Pulmonary artery endothelial cell (primary cell): ENCODE results near the gene LRG1. TPM values are rescaled to one million over a fixed set of nuclear protein-coding genes. Genes with fewer than 3 reads are reported as not detected.
"Not testable (repeated sequence)": the region's sequence is repeated elsewhere in the genome, so short reads cannot be mapped to it uniquely, and the experiment has no call there.

Experiments used
- DNase-seq: peaks from one replicate; pipeline ENCODE4 v3.0.0-alpha.2; 2011; ENCODE audit warnings: low read depth, low spot score
- total RNA-seq: library from RNA; depleted of rRNA; stranded (reverse); fragments of >200 nt; gene quantifications from 2 replicates; pipeline ENCODE4 v1.2.3, GENCODE V29; 2014

Gene LRG1
- total RNA-seq, 1 donor from 2014 or later: 0.13 TPM

DNA sequence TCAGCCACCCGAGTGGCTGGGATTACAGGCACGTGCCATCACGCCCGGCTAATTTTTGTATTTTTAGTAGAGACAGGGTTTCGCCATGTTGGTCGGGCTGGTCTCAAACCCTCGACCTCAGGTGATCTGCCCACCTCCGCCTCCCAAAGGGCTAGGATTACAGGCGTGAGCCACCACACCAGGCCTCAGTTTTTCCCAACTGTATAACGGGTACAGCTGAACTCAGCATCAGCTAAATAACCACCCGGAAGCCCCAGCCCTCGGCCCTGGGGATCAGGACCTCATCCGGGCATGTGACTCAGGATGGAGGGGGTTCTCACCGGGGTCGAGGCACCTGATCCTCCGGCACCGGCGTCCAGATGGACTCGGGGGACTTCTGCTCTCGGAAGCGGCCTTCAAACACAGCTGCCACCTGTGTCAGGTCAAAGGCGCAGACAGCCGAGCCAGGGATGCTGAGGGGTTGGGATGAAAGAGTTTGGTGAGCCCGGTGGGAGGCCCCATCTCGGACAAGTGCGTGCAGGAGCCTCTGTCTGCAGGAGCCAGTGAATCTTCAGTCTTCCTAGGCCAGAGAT is 10.7 kb upstream of the LRG1 start:
- no peak for DNase-seq

DNA sequence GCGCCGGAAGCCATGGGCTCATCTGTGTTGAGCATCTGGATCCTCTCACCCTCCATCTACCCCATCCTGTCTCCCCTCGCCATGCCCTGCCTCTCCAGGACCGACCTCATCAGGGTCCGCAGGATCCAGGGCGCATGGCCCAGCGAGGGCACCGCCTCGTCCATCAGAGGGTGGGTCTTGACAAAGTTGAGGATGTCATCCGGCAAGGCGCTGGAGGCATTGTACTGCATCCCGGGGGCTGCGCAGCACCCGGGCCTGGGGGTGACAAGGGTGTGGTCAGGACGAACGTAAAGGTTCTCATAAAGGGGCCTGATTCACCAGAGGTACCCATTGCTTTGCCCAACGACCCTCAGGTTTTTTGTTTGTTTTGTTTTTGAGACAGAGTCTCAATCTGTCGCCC is 10.2 kb upstream of the LRG1 start:
- DNase-seq: no peak

DNA sequence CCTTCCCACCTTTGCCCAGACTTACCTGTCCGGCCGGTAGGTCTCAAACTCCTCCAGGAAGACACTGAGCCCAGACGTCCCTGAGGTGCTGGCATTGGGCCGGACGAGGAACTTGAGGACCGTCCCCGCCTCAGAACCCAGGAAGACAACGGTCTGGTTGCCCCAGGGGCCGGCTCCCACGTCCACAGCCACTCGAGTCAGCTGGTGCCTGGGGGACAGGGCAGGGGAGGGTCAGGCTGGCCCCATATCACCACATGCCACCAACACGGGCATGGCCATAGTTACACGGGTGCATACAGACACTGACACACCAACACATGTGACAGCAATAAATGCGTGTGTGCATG is 8.4 kb upstream of the LRG1 start:
- DNase-seq: no peak

DNA sequence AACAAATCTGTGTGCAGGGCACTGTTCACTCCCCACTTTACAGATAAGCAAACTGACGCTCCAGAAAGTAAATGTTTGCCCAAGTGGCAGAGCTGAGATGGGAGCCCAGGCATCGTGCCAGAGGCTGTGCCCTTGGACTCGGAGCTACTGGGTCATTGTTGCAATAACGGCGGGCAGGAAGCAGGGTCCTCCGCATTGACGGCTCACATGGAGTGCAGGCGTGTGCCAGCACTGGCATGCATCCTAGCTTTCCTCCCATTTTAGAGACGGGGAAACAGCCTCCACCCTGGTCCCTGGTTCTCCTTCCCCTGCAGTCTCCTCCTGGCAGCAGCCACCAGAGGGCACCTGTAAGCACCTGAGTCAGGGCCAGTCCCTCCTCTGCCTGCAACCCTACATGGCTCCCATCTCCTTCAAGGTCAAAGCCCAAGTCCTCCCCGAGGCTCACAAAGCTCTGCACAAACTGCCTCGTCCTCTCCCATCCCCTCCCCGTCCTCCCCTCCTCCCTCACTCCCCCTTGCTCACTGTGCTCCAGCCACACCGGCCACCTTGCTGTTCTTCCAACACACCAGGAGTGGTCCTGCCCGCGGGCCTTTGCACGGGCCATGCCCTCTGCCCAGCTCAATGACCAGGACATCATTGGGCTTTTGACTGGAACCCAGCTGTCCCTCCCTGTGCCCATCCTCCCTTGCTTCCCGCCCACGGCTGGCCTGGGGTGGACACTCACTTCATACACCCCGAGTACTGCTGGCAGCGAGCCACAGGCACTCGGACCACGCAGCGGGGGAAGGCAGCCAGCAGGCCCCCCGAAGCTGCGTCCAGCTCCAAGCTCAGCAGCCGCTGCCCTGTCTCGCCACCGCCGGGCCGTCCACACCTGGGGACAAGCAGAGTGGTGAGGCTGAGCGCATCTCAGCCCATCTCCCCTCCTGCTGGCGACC is 7.7 kb upstream of the LRG1 start:
- no peak for DNase-seq

DNA sequence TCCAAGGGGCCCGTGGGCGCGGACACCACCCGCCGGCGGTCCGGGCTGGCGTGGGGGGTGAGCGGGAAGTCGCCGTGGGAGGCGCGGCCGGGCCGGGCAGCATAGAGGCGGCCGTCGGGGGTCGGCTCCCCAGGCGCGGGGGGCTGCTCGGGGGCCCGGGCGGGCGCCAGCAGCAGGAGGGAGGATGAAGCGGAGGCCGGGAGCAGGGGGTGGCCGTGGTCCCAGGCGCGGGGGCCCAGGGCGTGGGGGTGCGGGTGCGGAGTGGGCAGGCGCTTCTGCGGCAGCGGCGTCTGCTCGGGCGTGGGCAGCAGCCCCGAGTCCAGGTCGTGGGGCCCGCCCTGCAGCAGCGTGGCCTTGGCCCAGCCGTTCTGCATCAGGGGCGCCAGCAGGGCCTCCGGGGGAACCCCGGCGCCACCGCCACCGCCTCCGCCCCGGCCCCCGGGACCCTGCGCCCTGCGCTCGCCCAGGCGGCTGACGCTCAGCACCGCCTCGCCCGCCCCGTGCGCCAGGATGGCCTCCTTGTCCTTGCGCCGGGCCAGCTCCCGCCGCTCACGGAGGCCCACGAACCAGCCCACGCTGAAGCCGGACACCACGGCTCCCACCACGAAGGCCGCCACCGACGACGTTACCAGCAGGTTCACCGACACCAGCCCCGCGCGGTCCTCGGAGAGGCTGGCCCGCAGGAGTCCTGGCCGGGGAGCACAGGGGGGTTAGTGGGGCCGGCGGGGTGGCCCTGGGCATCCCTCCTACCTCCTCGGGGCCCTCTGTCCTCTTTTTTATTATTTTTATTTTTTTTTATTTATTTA is 4.2 kb upstream of the LRG1 start:
- DNase-seq: no peak

DNA sequence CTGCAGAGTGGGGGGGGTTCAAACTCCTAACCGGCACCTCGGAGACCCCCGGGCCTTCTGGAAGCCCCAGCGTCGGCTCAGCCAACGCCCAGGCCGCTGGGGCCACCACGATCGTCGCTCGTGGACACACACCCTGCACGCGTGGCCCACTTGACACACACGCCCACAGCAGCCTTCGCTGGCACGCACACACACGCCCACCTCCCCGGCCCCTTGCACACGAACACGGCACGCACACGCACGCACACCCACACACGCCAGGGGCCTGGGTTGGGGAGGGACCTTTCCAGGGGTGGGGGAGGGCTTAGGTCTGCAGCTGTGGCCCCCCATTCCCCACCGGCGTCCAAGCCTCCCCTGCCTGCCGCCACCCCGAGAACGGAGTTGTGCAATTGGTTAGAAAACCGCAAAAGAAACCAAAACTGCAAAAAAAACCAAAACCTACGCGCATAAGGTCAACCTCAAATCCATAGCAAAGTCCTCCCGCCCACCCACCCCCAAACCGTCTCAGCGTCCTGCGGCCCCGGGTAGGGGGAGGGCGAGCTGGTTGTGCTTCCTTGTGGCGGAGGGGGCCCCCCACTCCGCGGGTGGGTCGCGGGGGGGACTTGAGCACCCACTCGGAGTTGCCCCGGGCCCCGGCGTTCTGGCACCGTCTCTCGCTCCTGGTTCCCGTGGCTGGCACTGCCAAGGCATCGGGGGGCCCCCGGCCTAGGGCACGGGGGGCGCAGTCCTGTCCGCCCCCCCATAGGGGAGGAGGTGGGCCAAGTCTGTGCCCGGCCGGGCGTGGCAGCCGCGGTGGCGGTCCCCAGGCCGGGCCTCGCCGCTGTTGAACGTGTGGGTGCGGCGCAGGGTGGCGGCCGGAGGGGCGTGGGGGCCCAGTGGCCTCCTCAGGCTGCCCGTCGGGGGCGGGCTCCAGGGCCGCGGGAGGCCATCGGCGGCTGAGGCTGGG is 3.3 kb upstream of the LRG1 start:
- DNase-seq: no peak

DNA sequence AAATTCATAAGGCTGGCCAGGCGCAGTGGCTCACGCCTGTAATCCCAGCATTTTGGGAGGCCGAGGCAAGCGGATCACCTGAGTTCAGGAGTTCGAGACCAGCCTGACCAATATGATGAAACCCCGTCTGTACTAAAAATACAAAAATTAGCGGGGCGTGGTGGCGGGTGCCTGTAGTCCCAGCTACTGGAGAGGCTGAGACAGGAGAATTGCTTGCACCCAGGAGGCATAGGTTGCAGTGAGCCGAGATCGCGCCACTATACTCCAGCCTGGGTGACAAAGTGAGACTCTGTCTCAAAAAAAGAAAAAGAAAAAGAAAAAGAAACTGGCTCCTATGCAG is 1.9 kb upstream of the LRG1 start:
- DNase-seq: not testable (repeated sequence)

DNA sequence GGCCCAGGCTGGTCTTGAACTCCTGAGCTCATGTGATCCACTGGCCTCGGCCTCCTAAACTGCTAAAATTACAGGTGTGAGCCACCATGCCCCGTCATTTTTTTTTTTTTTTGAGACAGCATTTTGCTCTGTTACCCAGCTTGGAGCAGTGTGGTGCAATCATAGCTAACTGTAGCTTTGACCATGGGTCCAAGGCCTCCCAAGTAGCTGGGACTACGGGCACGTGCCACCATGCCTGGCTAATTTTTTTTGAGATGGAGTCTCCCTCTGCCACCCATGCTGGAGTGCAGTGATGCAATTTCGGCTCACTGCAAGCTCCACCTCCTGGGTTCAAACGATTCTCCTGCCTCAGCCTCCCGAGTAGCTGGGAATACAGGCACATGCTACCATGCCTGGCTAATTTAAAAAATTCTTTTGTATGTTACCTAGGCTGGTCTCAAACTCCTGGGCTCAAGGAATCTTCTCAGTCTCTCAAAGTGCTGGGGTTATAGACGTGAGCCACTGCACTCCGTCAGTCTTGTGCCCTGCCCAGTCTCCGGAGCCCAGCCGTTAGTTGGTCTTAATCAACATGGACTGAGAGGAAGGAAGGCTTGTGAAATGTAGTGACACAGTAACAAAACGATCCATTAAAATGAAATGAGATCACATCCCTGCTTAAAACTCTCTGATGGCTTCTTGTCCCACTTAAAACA is 1.4 kb upstream of the LRG1 start:
- no peak for DNase-seq

DNA sequence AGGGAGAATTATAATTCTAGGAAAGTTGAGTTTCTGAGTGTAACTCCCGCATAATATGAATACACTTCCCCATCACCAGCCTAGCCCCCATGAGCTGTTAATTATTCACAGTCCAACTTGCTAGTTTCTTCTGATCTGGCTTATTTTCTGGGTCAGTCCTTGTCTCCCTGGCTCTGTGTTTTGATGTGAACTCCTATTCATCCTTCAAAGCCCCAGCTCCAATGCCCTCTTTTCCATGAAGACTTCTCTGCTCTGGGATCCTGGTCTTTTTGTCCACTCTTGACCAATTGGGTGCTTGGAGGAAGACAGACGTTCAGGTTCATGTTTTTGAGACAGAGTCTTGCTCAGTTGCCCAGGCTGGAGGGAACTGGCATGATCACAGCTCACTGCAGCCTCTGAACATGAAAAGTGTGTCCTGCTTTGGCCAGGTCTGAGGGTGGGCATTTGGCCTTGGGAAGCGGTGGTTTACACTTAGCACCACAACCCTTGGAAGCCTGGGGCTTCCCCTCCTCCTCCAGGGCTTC is 605 bp downstream of the LRG1 start:
- DNase-seq: no peak

DNA sequence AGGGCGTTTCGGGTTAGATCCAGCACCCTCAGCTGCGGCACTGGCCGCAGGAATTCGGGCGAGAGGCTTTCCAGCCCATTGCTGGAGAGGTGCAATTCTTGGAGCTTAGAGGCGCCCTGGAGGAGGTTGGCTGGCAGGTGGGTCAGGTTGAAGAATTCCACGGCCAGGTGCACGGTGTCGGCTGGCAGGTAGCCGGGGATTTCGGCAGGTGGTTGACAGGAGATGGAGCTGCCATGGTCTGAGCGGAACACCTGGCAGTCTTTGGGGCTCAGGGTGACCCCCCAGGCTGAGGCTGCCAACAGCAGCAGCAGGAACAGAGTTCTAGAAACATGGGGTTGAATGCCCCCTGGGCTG is 1.3 kb downstream of the LRG1 start:
- no peak for DNase-seq

DNA sequence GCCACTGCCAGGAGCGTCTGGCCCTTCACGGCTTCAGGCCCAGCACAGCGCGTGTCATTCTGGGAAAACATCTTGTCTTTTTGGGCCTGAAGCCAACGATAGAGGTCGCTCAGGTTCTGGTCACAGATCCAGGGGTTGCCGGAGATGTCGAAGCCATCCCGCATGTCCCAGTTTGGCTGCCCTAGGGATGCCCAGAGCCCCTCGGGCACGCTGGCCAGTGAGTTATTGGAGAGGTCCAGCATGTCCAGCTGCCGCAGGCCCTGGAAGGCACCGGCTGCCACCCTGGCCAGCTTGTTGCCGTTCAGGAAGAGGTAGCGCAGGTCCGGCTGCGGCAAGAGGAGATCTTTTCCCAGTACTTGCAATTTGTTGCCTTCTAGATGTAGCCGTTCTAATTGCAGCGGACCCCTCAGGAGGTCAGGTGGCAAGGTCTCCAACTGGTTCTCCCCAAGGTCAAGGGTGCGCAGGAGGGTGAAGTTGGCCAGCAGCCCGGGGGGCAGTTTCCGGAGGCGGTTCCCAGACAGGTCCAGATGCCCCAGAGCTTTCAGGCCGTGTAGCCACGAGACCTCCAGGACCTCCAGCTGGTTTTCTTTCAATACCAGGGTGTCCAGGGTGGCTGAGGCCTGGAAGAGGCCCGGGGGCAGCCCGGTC is 1.8 kb downstream of the LRG1 start:
- DNase-seq: no peak

DNA sequence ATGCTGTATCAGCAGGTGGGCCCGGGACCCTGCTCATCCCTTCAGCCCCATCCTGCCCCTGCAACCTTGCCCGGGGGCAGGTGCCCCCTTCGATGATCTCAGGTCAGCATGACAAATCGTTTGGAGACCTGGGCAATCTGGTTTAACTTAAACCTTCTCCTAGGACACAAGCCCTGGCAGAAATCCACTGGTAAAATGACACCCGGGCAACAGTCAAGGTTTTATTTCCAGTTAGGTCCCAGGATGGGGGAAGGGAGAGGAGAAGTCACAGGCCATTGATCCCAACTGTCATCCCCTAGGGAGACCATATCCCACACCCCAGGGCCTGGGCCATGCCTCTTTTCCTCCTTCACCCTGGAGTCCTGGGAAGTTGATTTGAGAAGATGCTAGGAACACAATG is 3.0 kb downstream of the LRG1 start:
- no peak for DNase-seq

DNA sequence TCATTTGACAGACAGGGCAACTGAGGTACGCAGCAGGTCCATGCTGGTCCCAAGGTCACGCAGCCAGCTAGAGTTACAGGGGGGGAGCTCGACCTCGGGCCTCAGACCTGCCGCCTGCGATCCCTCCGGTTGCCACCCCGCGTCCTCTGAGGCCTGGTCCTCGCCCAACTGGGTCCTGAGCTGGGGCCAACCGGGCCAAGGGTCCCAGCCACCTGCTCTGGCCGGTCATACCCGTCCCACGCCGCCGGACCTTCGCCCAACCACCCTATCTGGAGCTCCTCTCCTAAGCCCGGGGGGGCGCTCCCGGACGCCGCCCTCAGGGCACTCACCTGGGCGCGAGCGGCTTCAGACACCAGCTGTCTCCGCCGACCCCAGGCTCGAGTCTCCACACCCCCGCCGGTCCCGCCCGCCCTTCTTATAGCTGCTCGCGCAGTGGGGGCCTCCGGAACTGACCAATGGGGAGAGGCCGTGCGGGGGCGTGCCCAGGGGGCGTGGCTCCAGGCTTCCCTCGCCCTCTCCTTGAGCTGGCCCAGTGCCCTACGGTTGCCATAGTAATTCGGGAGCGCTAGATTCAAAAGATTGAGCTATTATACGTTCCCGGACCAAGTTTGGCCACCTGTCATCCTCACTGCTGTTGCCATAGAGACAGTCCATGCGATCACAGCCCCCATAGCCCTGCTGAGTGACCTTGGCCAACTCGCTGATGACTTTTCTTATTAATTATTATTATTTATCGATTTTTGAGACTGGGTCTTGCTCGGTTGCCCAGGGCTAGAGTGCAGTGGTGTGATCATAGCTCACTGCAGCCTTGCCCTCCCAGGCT is 4.8 kb downstream of the LRG1 start, which contains the start of gene PLIN5:
TSS of gene PLIN5 (minus strand) at position 389 of the 823 bp plus-strand sequence. CDS start 1,150 bp downstream, outside the sequence.
- no peak for DNase-seq

DNA sequence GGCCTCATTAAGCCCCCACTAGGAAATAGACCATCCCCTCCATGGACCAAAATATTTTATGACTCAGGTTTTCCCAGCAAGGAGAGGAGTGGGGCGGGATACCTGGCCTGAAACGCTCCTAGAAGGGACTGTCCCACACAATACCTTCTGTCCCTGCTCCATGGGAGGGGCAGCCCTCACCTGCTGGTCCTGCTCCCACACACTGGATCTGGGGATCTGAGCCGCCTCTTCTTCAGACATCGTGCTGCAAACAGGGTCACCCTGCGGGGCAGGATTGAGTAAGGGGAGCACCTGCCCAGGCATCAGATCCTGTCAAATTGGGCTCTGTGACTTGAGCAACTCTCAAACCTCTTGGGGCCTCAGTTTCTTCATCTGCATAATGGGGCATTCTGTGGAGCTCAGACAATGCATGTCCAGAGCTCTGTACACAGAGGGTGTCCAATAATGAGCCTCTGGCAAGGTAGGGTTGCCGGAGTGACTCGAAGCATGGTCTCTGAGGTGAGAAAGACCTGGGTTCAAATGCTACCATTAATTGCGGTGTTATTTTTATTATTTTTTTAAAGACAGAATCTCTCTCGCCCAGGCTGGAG is 5.9 kb downstream of the LRG1 start:
- DNase-seq: no peak

DNA sequence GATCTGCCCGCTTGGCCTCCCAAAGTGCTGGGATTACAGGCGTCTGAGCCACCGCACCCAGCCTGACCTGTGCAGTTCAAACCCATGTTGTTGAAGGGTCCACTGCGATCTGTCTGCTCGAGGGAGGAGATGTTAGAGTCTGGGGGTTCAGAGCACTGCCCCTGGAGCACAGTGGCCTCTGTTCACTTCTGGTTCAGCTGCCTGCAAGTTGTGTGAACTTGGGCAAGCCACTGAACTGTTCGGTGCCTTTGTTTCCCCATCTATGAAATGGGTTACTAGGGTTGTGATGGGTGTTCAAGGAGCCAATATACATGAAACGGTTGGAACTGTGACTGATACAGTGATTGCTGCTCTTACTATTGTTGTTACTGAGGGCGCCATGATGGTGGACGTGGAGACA is 6.5 kb downstream of the LRG1 start:
- no peak for DNase-seq

DNA sequence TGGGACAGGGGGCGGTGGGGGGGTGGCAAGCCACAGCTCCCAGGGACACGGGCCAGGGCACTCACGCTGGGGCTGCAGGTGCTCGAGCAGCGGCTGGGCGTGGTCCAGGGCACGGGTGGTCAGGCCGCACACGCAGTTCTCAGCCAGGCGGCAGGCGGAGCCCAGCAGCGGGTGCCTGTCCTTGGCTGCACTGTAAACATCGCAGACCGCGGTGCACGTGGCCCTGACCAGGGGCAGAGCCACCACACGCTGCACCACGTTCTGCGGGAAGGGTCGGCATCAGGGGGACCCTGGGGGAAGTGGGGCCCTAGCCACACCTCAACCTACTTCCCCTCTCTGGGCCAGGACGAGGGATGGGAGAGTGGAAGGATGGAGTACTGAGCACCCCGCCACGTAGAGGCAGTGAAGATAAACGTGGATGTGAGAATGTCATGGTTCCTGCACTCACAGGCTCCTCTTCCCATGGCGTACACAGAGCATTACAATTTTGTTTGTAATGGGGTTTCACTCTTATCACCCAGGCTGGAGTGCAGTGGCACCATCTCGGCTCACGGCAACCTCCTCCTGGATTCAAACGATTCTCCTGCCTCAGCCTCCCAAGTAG is 8.2 kb downstream of the LRG1 start:
- no peak for DNase-seq

DNA sequence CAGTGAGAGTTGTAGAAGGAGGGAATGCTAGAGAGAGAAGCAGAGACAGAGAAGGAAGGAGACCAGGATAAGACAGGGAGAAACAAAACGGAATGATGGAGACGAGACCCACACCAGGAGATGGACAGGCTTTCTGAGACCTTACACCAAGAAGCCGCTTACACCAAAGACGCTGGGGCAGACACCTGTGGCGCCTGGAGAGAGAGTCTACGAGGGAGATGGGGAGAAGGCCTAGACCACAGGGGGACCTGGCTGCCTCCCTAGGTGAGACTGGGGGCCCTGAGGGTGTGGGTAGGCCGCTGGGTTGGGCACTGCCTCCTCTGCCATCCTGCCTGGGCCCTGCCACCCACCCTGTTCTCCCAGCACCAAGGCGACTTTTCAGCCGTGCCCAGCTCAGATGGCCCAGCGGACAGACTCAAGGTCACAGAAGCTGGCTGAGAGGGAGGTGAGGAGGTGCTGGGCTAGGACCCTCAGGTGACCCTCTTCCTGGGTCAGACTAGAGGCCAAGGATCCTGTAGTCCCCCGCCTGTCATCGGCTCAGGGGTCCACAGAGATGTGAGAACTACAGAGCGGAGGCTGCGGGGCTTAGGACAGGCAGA is 9.8 kb downstream of the LRG1 start:
- no peak for DNase-seq

DNA sequence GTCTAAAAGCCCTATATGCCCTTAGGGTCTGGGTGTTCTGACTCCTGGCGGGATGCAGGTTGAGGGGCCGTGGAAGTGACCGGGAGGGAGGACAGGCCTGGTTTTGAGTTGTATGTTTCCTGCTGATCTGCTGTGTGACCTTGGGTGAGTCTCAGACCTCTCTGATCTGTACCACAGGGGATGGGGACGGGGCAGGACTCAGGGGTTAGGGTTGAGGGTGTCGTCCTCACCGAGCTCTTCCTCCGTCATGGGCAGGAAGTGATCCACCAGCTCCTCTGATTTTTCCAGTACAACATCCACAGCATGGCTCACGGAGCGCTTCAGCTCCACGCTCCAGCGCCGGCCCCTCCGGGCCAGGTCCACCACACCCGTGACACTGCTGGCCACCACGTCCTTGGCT is 11.0 kb downstream of the LRG1 start:
- DNase-seq: no peak
